ENCODE measurements around the gene ZDHHC21. TPM values are rescaled to one million over a fixed set of nuclear protein-coding genes. Genes with fewer than 3 reads are reported as not detected.

ZDHHC21 gene
- 4.8 and 6.0 TPM in 2 replicates for total RNA-seq (2021; fragmentation: NEBNext Ultra II Directional; extraction: Animal tissue kit (Norgen Biotek cat#: 25700))
- polyA plus RNA-seq (2011; rRNA removed): 1.3 and 1.9 TPM in 2 replicates
- polyA plus RNA-seq (2011; cell fraction: cytosol; rRNA removed): 2.3 TPM
- polyA plus RNA-seq (2011; cell fraction: nucleus; rRNA removed): 2.0 TPM
- polyA plus RNA-seq (2012, experiment 1 of 2): 0.79 to 3.2 TPM (median 1.3 TPM) in 4 replicates
- 0.18 TPM for polyA plus RNA-seq (2012, experiment 2 of 2)
- polyA plus RNA-seq (2013, experiment 1 of 2): 4.4 TPM
- polyA plus RNA-seq (2013, experiment 2 of 2): 4.2 TPM
- polyA minus RNA-seq (2011; rRNA and poly(A)+ RNA removed): 5.2 and 7.4 TPM in 2 replicates
- polyA minus RNA-seq (2011; cell fraction: cytosol; rRNA and poly(A)+ RNA removed): 2.1 TPM
- polyA minus RNA-seq (2011; cell fraction: nucleus; rRNA and poly(A)+ RNA removed): 19.1 TPM
- long read RNA-seq, experiment 1, full-length matches to known transcripts: 1 of 5 reads
- long read RNA-seq, experiment 1, partial matches to known transcripts: 0 of 5 reads
- long read RNA-seq, experiment 1, other reads (novel, unspliced or antisense): 4 of 5 reads
- long read RNA-seq, experiment 2, full-length matches to known transcripts: 1 of 3 reads
- long read RNA-seq, experiment 2, partial matches to known transcripts: 0 of 3 reads
- long read RNA-seq, experiment 2, other reads (novel, unspliced or antisense): 2 of 3 reads

DNA sequence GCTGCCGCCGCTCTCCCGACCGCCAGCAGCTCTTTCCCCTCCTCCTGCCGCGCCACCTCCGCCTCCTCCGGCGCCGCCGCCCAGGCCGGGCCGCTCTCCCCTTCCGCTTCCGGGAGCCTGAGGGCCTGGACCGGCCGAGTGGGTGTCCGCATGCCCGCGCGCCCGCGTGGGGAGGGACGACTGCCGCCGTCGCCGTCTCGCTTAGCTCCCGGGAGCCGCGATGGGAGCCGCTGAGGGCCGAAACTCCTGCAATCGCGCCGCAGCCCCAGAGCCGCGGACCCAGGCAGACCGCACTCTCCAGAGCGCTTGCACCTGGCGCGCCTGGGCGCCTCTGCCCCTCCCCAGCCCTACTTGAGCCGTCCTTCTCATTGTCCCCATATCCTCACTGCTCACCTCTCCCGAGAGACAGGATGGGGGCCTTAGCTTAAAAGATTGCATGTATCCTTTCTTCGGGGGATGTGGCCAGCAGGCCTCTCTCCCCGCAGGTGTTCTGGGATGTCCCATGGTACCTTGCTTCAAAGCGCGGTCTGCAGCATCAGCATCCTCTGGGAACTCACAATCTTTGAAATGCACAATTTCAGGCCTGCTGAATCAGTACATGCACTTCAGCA is at the start of gene ZDHHC21:
TSS of gene ZDHHC21 (minus strand) at position 182 of the 611 bp plus-strand sequence. CDS start 19,092 bp downstream, outside the sequence.
- H4K8ac ChIP-seq (ENCODE audit: extremely low read depth, insufficient read depth, low read length): peak within 1 kb of the TSS; percentile 87; the same call in 1 of the 2 replicates
- no peak within 1 kb of the TSS for H3K23ac ChIP-seq (ENCODE audit: insufficient read length)
- FAIRE-seq: no peak
- H4K20me1 ChIP-seq (replicated peaks in 1 of 2; ENCODE audit: control insufficient read depth in 1 of 2, insufficient read depth in 2 of 2, low read length in 2 of 2): no peaks in the 10 kb centered on the region
- H3K56ac ChIP-seq (replicated peaks; ENCODE audit: insufficient read length, low read depth, low read length): no peak within 1 kb of the TSS
- H3K4me1 ChIP-seq (replicated peaks in 1 of 4; ENCODE audit: control insufficient read depth in 3 of 4, insufficient read depth in 4 of 4, low read length in 3 of 4): peaks cover 0 to 2% (median under 1%) of the 10 kb centered on the region in 4 experiments; a peak in 2 of 7 replicates
- H3K18ac ChIP-seq (ENCODE audit: extremely low read depth, low read length): peak within 1 kb of the TSS; percentile 85
- DNase-seq (ENCODE audit: low read depth in 1 of 2, low spot score in 2 of 2): peak; percentile 10 to 83
- peaks cover 0 to 5% (median 3%) of the 10 kb centered on the region in 4 experiments; a peak in 1 of 7 replicates for H3K27me3 ChIP-seq (replicated peaks in 1 of 4; ENCODE audit: control insufficient read depth in 3 of 4, extremely low read depth in 1 of 4, insufficient read depth in 3 of 4, low read length in 3 of 4)
- H3K14ac ChIP-seq (ENCODE audit: insufficient read length): no peak within 1 kb of the TSS
- peak within 1 kb of the TSS; percentile 4; the same call in 1 of the 2 replicates for H2BK12ac ChIP-seq (ENCODE audit: low read depth, low read length)
- H2BK15ac ChIP-seq (ENCODE audit: low read length): no peak within 1 kb of the TSS
- peaks cover 0 to 19% of the 10 kb centered on the region in 2 experiments; a peak in 2 of 4 replicates for H3K79me2 ChIP-seq (ENCODE audit: control insufficient read depth in 1 of 2, insufficient read depth in 2 of 2, low read length in 2 of 2)
- peak within 1 kb of the TSS; percentile 82 for H3K27ac ChIP-seq (ENCODE audit: low read depth, low read length)
- H3K9me3 ChIP-seq (ENCODE audit: insufficient read depth in 2 of 2, low read depth in 1 of 2, low read length in 1 of 2): no peaks in the 10 kb centered on the region
- H2AK5ac ChIP-seq (ENCODE audit: low read depth, low read length): no peak within 1 kb of the TSS
- no peak within 1 kb of the TSS for H4K5ac ChIP-seq (ENCODE audit: insufficient read length, low read depth, low read length)
- ChIA-PET CTCF (ENCODE audit: partially characterized antibody) (interaction anchor here (0.8 to 1.9 kb wide), 8 partner anchors 29 to 80 kb away, joined by 3 to 11 read pairs (median 4); partner anchors contain the start of gene CER1), POLR2A (ENCODE audit: partially characterized antibody) (interaction anchor here (0.6 to 1.9 kb wide), 7 partner anchors 9 to 1550 kb away, joined by 3 to 9 read pairs (median 3); partner anchors contain the start of gene CER1)
- peaks cover 0 to 9% (median 0%) of the 10 kb centered on the region in 4 experiments; a peak in 1 of 8 replicates for H3K36me3 ChIP-seq (ENCODE audit: control insufficient read depth in 2 of 4, insufficient read depth in 4 of 4, low read length in 3 of 4)
- no peak within 1 kb of the TSS for H2BK120ac ChIP-seq (replicated peaks; ENCODE audit: low read depth, low read length)
- no peaks in the 10 kb centered on the region for H3K79me1 ChIP-seq (ENCODE audit: low read depth, low read length)
- no peaks in the 10 kb centered on the region; the same call in 1 of the 2 replicates for H3K23me2 ChIP-seq (ENCODE audit: low read depth, low read length)
- H4K91ac ChIP-seq (replicated peaks; ENCODE audit: insufficient read length, low read length): no peak within 1 kb of the TSS
- no peak within 1 kb of the TSS; the same call in 1 of the 2 replicates for H2BK20ac ChIP-seq (ENCODE audit: low read length)
- 6% methylated on average over 19 of the region's 50 CpGs; no CpG with 5 or more reads in 1 of the 2 experiments for WGBS, 2 experiments (ENCODE audit: extremely low coverage in 1 of 2, insufficient coverage in 1 of 2, insufficient read length in 1 of 2, insufficient replicate concordance in 2 of 2, low coverage in 1 of 2, low lambda C conversion rate in 2 of 2, missing lambda C conversion rate in 1 of 2)
- peak within 1 kb of the TSS; percentile 91 to 96 for H3K4me2 ChIP-seq (ENCODE audit: insufficient read depth in 1 of 2, low read depth in 2 of 2, low read length in 2 of 2)
- H2AFZ ChIP-seq (ENCODE audit: low read length): peak within 1 kb of the TSS; percentile 88
- peak within 1 kb of the TSS; percentile 68 to 75 (median 74) for H3K4me3 ChIP-seq (ENCODE audit: extremely low read depth in 1 of 4, insufficient read depth in 2 of 4, low read depth in 3 of 4, low read length in 4 of 4)
- H3K9ac ChIP-seq (replicated peaks in 1 of 4; ENCODE audit: extremely low read depth in 1 of 4, low read depth in 3 of 4, low read length in 3 of 4): peak within 1 kb of the TSS; percentile 49 to 72 (median 58); a peak in 6 of 7 replicates
- no peak within 1 kb of the TSS for H3K4ac ChIP-seq (replicated peaks; ENCODE audit: insufficient read length, low read depth, low read length)
- H2BK5ac ChIP-seq (ENCODE audit: low read depth, low read length): peak within 1 kb of the TSS; percentile 60; the same call in 1 of the 2 replicates
- TF ChIP-seq SAP30 (IDR thresholded peaks at IDR 0.05; ENCODE audit: insufficient read depth, insufficient replicate concordance, low read length): no peak
- TF ChIP-seq RXRA (IDR thresholded peaks at IDR 0.05; ENCODE audit: insufficient read depth, low read depth, low read length): no peak
- no peak for TF ChIP-seq HDAC6 (IDR thresholded peaks at IDR 0.05; ENCODE audit: low read depth, low read length)
- no peak; a peak in 1 of 3 replicates for TF ChIP-seq EP300 (IDR thresholded peaks at IDR 0.05; ENCODE audit: borderline replicate concordance in 1 of 2, low read depth in 2 of 2, low read length in 2 of 2)
- no peak for TF ChIP-seq SIX5 (IDR thresholded peaks at IDR 0.05; ENCODE audit: low read depth, low read length)
